Ishikawa (cell line): ENCODE measurements around the gene C16orf89.

Source experiments
- CEBPB ChIP-seq: IDR thresholded peaks from 2 replicates; pipeline ENCODE4 v1.6.1; 2012
- NFIC ChIP-seq: IDR thresholded peaks from 2 replicates; pipeline ENCODE4 v1.6.1; 2012
- TAF1 ChIP-seq: IDR thresholded peaks from 2 replicates; pipeline ENCODE4 v1.6.1; 2012; ENCODE audit warnings: low read depth, mild to moderate bottlenecking

DNA sequence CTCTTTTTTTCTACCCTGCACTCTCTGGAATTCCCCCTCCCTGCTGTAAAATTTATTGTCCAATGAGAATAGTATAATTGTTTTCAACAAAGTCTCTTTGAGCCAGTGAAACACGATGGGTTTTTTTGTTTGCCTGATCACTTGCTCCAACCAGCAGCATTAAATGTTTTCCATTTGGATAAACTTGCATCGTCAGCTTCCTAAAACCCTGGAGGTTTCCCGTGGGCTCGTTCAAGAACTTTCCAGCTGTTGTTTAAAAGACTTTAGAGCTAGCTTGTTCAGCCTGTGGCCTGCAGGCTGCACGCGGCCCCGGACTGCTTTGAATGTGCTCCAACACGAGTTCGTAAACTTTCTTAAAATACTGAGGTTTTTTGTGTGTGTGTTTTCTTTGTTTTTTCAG lies 47.0 kb downstream of the C16orf89 start:
- TF ChIP-seq TAF1 = no peak
- TF ChIP-seq NFIC = no peak
- TF ChIP-seq CEBPB = no peak
